HG02623 (cell line): ENCODE data around the gene CXXC5.

Source experiments
- ATAC-seq: cut with Tn5 transposase; IDR thresholded peaks from one replicate; pipeline ENCODE4 v1.9.1; 2021; ENCODE audit warnings: moderate library complexity; ENCODE audit not compliant: unreplicated experiment

The CXXC5 gene

DNA sequence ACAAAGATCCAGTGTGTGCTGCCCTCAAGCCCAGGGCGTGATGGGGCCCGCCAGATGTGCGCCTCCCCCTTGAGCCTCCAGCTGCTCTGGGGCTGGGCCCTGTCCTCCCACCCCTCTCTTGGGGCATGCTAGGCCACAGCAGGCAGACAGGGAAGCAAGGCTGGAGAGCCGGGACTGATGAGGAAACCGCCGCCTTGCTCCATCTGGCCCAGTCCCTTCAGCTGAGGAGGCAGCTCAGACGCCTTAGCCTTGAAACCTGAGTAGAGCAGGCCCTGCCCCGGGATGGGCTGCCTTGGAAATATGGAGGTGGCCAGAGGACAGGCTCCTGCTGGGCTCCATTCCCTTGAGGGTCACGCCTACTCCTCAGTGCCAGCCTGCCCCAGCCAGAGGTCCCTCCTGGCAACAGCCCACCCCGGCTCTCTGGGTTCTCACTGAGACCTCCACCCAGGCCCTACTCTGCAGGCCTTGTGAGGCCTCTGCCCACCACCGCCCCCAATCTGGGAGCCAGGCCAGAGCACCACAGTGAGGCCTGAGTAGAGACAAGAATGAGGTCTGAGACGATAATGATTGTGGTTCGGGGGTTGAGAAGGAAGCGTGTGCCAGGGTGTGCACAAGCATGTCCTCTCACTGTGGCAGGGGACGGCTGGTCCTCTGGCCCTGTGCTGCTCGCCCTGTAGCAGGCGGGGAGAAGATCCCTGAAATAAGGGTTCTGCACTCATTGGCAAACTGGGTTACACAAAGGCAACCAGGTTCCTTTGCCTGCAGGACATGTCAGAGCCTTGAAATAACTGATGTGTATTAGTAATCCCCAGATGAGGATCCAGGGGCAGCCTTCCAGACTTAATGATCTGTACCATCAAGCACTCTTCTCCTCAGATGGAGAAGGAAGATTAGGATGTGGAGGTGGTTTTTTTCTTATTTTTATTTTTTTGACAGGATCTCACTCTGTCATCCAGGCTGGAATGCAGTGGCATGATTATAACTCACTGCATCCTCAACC is 30.9 kb downstream of the CXXC5 start:
- ATAC-seq = no peak

DNA sequence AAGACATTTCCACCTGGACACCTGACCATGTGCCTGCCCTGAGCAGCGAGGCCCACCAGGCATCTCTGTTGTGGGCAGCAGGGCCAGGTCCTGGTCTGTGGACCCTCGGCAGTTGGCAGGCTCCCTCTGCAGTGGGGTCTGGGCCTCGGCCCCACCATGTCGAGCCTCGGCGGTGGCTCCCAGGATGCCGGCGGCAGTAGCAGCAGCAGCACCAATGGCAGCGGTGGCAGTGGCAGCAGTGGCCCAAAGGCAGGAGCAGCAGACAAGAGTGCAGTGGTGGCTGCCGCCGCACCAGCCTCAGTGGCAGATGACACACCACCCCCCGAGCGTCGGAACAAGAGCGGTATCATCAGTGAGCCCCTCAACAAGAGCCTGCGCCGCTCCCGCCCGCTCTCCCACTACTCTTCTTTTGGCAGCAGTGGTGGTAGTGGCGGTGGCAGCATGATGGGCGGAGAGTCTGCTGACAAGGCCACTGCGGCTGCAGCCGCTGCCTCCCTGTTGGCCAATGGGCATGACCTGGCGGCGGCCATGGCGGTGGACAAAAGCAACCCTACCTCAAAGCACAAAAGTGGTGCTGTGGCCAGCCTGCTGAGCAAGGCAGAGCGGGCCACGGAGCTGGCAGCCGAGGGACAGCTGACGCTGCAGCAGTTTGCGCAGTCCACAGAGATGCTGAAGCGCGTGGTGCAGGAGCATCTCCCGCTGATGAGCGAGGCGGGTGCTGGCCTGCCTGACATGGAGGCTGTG is 32.4 kb downstream of the CXXC5 start:
- ATAC-seq = no peak

DNA sequence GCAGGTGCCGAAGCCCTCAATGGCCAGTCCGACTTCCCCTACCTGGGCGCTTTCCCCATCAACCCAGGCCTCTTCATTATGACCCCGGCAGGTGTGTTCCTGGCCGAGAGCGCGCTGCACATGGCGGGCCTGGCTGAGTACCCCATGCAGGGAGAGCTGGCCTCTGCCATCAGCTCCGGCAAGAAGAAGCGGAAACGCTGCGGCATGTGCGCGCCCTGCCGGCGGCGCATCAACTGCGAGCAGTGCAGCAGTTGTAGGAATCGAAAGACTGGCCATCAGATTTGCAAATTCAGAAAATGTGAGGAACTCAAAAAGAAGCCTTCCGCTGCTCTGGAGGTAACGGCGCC is 32.9 kb downstream of the CXXC5 start:
- no peak for ATAC-seq

DNA sequence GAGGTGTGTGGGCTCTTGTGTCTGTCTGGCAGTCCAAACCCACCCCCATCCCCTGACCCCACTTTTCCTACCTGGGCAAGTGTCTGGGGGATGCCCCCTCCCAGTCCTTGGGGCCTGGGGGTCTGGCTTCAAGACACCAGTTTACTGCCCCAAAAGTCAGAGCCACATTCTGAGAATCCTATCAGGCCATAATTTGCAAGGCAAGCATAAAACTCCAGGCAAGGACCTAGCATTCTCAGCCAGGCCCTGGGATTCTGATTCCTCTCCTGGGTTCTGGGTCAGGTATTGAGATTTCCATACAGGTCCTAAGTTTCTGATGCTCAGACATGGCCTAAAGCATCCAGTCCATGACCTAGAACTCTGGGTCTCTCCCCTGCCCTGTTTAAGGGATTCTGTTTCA is 33.3 kb downstream of the CXXC5 start:
- no peak for ATAC-seq

DNA sequence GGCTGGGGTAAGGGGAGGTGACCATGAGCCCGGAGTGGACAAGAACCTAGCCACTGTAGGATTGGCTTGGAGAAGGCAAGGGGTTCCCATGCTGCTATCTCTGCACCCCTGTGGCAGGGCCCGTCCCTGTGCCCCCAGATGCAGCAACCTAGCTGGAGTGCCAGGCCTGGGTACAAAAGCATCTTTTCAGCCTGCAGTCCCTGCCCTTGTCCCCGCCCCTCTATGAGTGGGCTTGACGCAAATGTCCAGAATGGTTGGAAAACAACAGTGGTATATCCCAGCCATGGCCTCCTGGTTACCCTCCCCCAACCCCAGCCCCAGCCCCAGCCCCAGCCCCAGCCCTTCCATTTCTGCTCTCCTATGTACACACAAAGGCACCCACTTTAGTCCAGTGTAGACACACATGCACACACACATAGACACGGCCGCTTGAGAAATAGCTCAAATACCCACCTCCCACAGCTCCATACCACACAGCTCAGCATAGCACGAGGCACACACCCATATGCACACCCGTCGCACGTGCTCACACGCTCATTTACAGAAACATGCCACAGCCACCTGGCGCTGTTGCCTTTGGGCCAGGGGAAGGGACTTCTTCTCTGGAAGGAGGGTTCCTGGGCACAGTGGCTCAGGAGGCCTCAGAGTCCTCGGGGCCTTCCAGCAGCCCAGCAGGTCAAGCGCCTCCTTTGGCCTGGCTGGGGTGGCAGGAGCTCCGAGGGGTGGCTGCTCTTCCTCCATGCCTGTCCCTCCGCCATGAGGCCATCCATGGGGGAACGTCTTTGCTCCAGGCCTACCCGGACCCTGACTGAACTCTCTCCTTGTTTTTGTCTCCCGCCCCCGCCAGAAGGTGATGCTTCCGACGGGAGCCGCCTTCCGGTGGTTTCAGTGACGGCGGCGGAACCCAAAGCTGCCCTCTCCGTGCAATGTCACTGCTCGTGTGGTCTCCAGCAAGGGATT is 34.1 kb downstream of the CXXC5 start:
- no peak for ATAC-seq

DNA sequence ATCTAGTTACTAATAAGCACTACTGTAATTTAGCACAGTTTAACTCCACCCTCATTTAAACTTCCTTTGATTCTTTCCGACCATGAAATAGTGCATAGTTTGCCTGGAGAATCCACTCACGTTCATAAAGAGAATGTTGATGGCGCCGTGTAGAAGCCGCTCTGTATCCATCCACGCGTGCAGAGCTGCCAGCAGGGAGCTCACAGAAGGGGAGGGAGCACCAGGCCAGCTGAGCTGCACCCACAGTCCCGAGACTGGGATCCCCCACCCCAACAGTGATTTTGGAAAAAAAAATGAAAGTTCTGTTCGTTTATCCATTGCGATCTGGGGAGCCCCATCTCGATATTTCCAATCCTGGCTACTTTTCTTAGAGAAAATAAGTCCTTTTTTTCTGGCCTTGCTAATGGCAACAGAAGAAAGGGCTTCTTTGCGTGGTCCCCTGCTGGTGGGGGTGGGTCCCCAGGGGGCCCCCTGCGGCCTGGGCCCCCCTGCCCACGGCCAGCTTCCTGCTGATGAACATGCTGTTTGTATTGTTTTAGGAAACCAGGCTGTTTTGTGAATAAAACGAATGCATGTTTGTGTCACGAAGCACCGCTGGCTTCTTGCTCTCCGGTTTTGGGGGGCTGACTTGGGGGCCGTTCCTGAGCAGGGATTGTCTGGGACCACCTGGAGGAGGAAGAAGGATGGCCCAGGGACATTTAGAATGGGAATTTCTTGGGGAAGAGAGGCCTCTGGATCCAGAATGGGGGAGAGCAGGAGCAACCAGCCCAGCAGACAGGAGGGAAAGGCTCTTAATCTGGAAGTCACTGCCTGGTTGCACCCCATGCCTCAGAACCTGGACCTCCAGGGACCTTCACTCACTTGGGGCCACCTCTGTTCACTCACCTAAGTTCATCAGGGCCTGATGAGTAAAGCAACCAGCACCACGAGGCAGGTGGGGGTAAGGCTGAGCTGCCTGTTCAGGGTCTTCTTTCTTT is 35.4 kb downstream of the CXXC5 start:
- ATAC-seq = no peak

DNA sequence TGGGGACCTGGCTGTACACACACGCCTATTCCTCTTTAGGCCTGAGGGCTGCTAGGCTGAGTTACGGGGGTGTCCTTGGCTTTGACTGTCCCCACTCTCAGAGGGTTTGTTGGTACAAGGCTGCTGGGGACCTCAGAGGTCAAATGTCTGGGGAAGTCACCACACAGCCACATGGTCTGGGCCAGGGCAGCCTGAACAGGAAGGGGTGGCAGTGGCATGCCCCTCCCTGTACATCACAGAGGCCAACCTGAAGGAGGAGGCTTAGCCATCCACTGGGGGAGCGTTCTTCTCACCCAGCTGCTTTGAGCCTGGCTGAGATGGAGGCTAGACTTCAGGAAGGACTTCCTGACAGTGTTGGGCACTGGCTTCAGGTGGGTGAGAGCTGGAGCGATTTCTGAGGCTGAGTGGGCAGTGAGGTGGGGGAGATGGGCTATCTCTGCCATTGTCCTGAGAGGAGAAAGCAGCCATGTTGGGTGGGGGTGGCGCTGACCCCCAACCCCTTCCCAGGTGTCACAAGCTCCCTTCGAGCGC is 36.3 kb downstream of the CXXC5 start:
- no peak for ATAC-seq

DNA sequence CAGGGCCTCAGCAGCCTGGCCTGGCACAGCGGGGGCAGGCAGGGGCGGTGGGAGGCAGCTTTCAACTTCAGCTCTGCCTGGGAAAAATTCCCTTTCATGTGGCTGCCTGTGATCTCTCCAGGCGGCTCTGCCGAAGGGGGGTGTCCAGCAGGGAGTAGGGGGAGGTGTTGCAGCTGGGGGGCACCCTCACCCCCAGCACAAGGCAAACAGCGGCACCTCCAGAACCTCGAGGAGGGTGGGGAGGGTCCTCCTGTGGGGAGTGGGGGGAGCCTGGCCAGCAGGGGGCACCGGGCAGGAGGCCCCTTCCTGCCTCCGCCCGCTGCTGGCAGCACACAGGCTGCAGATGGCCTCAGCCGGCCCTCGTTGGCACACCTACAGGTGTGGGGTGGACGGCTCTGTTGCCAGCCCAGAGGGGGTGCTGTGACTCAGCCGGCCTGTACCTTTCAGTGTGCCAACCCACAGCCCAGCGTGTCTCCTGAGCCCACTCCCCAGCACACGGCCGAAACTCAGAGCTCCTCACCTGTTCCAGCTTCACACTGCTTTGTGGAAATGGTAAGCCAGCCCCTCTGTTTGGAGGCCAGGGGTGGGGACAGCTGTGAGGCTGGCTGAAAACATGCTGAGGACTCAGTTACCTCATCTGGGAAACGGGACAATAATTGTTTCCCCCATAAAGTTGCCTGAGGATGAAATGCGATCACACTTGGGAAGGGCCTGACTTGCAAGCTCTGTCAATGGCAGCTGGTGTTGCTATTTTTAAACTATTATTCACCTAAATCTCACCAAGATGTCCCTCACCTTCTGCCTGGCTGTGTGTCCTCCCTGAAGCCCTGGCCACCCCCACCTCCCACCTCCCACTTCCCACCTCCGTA is 37.0 kb downstream of the CXXC5 start:
- ATAC-seq = no peak

DNA sequence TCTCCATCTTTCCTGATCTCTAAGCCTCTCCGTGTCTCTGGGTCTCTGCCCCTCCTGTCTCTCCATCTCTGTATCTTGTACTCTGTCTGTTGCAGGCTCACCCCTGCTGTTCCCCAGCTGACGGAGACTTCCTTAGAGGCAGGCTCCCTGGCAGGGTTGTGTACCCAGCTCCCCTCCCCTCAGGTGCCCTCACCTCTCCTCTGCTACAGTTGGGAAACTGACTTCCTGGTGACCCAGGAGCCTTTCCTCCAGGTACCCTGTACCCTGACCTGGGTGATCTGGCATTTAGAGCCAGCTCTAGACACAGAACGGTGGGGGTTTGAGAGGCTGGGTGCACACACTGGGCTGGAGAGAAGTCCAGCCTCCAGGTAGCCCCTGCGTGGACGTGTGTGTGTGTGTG is 37.7 kb downstream of the CXXC5 start:
- ATAC-seq = no peak

DNA sequence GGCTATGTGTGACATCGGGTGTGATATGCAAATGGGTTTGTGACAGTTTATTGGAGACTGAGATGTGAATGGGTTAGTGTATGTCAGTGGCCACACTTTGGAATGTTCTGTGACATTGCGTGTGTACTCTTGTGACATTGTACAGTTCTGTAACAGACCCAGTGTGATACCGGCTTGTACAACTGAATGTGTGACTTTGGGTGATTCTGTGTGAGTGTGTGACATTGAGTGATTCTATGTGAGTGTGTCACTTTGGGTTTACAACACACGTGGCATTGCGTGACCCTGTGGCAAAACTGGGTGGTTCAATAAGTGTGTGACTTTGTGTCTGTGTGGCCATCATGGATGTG is 38.2 kb downstream of the CXXC5 start:
- ATAC-seq = no peak

DNA sequence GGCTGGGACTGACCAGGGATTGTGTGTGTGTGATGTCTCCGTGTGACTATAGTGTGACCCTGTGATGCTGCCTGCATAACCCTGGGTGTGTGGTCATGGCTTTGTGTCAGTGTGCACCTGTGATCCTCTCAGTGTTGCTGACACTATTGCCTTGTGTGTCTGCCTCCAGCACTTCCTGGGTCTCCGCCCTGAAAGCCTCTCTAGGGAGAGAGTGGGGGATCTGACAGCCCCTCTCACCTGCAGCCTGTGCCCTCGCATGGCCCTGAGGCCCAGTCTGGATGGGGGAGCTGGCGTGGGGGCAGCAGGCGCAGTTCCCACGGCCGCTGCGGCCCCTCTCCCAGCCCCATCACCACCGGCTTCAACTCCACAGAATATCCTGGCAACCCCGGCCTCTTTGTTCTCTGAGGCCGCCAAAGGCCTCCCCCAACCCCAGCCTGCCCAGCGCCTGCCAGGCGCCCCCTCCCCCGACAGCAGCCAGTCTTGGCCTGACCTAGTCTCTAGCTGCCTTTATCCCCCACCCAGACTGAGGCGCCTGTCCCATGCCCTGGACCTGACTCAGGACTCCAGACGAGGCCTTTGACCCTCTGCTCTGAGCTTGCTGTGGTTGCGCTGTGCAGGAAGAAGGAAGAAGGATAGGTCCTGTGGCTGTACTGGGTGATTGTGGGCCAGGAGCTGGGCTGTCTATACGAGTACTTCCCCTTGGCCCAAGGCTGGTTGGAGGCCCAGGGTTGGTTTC is 38.7 kb downstream of the CXXC5 start:
- no peak for ATAC-seq

DNA sequence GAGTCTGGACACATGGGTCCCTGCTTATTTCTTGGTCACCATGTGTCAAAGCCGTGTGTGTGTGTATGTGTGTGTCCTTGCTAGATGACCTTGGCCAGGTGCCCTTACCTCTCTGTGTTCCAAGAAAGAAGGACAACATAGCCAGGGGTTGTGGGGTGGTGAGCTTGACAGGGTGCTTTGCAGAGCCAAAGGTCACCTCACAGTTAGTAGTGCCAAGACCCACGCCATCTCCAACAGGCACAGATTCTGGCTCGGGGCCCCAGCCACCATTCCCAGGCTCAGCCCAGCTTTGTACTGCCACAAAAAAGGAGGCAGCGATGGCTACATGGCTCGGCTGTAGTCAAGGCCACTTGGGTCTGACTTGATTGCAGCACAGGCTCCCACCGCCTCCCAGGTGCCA is 39.5 kb downstream of the CXXC5 start:
- no peak for ATAC-seq

DNA sequence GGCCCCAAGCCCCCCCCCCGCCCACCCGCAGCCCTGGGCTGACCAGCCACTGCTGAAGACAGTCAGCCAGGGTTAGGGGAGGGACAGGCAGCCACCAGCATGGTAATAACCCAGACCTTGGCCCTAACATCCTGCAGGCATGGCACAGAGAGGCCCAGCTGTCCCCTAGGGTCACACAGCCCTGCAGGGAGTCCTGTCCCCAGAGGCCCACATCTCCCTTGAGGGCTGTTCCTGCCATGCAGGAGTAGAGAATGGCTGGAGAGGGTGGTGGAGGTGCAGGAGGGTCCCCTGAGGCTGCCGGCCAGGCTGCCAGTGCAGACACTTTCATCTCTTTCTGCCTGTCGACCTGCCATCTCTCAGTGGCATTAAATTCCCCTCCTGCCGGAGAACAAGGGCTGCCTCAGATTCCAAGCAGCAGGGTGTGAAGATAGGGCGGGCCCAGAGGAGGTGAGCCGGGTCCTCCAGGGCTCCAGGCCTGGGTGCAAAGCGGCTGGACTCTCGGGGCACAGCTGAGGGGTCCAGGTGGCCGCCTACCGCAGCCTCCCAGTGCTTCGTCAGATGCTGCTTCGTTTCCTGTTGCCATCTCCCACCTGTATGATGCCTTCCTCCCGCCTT is 40.0 kb downstream of the CXXC5 start:
- no peak for ATAC-seq

DNA sequence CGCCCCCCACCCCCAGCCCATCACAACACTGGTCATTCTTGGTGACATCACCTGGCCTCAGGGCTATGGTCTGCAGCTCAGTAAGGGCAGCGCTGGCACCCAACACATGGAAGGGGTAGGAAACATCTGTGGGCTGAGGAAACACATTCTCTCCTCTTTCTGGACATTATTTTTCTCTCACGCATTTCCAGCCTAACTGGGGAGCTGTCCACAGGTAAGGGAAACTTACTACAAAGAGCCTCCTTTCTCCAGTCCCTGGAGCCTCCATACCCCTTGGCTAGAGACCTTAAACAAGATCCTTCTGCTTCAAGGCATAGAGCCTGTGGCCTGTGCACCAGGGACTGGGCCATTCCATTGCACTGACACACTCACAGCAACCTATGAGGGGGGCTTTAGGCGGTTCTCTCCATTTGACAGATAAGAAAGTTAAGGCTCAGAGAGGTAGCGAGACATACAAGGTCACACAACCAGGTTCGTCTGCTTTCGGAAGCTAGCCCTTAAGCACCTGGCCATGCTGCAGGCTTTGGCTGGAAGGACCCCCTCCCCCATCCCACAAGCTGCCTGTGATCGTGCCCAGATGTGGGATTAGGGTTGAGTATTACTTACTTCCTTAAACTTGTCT is 40.7 kb downstream of the CXXC5 start:
- ATAC-seq = no peak

DNA sequence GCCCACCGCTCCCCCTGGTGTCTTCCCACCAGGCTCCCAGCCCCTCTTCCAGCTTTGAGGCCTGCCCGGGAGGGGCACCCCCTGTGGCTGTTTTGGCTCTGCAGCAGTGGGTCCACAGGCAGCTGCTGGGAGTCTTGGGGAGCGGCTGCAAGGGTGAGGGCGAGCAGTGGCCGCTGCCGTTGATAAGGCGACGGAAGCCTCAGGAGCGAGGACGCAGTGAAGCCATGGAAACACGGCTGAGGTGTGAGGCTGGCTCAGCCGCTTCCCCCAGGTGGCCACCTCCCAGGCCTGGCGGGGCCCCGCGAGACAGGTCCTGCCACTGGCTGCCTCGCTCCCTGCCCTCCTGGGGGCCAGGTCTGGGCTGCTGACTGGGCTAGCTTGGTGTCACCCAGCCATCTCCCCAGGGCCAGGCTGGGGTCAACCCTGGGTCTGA is 41.5 kb downstream of the CXXC5 start:
- no peak for ATAC-seq

DNA sequence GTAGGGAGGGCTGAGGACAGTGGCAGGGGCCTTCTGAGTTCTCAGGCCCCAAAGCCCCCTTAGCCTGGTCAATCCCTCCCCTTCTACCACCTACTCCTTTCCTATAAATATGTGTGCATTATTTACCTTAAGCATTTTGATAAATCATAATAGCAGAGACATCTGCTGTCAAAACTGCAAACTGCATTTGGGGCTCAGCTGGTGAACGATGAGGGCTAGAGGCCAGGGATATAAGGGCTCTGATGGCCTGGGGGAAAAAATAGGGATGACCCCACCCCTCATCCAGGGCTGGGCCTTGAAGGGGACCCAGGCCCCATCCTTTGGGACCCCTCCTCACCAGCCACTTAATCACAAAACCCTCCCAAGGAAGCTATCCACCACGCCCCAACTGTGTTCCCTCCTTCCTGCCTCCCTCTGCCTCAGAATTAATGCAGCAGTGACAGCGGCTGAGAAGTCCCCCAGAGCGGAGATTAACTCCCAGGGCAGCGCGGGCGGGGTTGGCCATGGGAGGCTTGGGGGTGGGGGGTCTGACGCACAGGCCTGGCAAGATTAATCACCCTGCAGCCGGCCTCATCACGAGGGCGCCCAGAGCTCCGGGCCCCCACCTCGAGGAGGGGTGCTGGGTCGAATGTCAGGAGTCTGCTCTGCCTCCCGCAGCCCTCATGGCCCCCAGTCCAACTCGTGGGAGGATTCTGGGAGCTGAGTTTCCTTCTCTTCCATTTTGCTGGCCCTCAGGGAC is 42.1 kb downstream of the CXXC5 start:
- no peak for ATAC-seq
